H1 (cell line): ENCODE data around the gene IRAK3. TPM values are rescaled to one million over a fixed set of nuclear protein-coding genes. Genes with fewer than 3 reads are reported as not detected.

Source experiments
- CTCF ChIA-PET: fragments of 300-600 bp; sonication (Branson Sonifier 250); formaldehyde crosslinking; loops from one replicate; lab custom pipeline; 2021; ENCODE audit not compliant: partially characterized antibody; lab: Charles Lee
- POLR2A ChIA-PET: fragments of 300-600 bp; sonication (Branson Sonifier 250); formaldehyde crosslinking; loops from one replicate; lab custom pipeline; 2021; ENCODE audit warnings: inconsistent platforms; ENCODE audit not compliant: partially characterized antibody; lab: Charles Lee
- DNase-seq, 2 experiments: peaks; one replicate each; pipeline versions ENCODE4 v3.0.0 to v3.0.0-alpha.2; 2010 to 2022; ENCODE audit warnings: low spot score in 2 of 2, low read depth in 1 of 2, mixed read lengths in 1 of 2
- FAIRE-seq: peaks from 2 replicates; lab custom pipeline; 2011; peaks lifted over from hg19 to GRCh38; lab: Jason Lieb, UNC
- H2AFZ ChIP-seq: 2 replicates; pipeline ENCODE4 v1.8.1; 2012; ENCODE audit warnings: low read length, inconsistent platforms
- H2AK5ac ChIP-seq: 2 replicates; pipeline ENCODE4 v1.6.1; 2013; ENCODE audit warnings: low read depth, low read length
- H2BK120ac ChIP-seq: replicated peaks from 2 replicates; pipeline ENCODE3; 2013; ENCODE audit warnings: low read depth, low read length, inconsistent platforms
- H2BK12ac ChIP-seq: 2 replicates; pipeline ENCODE4 v1.6.1; 2013; ENCODE audit warnings: low read depth, low read length
- H2BK15ac ChIP-seq: 2 replicates; pipeline ENCODE4 v1.6.1; 2013; ENCODE audit warnings: low read length
- H2BK20ac ChIP-seq: 2 replicates; pipeline ENCODE4 v1.6.1; 2013; ENCODE audit warnings: low read length
- H2BK5ac ChIP-seq: 2 replicates; pipeline ENCODE4 v1.6.1; 2013; ENCODE audit warnings: low read depth, low read length
- H3K14ac ChIP-seq: 2 replicates; pipeline ENCODE4 v1.6.1; 2013; ENCODE audit warnings: inconsistent platforms; ENCODE audit not compliant: insufficient read length
- H3K18ac ChIP-seq: 2 replicates; pipeline ENCODE4 v1.6.1; 2013; ENCODE audit warnings: low read length; ENCODE audit errors: extremely low read depth
- H3K23ac ChIP-seq: 2 replicates; pipeline ENCODE4 v1.6.1; 2013; ENCODE audit warnings: inconsistent platforms; ENCODE audit not compliant: insufficient read length
- H3K23me2 ChIP-seq: 2 replicates; pipeline ENCODE4 v1.6.1; 2013; ENCODE audit warnings: low read depth, low read length
- H3K27ac ChIP-seq: 2 replicates; pipeline ENCODE4 v1.6.1; 2011; ENCODE audit warnings: low read depth, low read length, inconsistent platforms
- H3K27me3 ChIP-seq, 4 experiments: replicated peaks in 1 of 4; 1 replicate in 1 of 4; 2 replicates in 3 of 4; pipeline versions ENCODE4 v1.6.1 to v1.8.1; 2011 to 2013; ENCODE audit warnings: low read length in 3 of 4, mild to moderate bottlenecking in 3 of 4, inconsistent platforms in 2 of 4, mixed read lengths in 2 of 4, moderate library complexity in 1 of 4; ENCODE audit not compliant: control insufficient read depth in 3 of 4, insufficient read depth in 3 of 4; ENCODE audit errors: extremely low read depth in 1 of 4
- H3K36me3 ChIP-seq, 4 experiments: 2 replicates each; pipeline versions ENCODE4 v1.6.1 to v1.8.1; 2011 to 2013; ENCODE audit warnings: mild to moderate bottlenecking in 4 of 4, low read length in 3 of 4, moderate library complexity in 2 of 4, control low read depth in 1 of 4, inconsistent platforms in 1 of 4; ENCODE audit not compliant: insufficient read depth in 4 of 4, control insufficient read depth in 2 of 4
- H3K4ac ChIP-seq: replicated peaks from 2 replicates; pipeline ENCODE3; 2013; ENCODE audit warnings: low read length, low read depth, mixed read lengths, inconsistent platforms; ENCODE audit not compliant: insufficient read length
- H3K4me1 ChIP-seq, 4 experiments: replicated peaks in 1 of 4; 1 replicate in 1 of 4; 2 replicates in 3 of 4; pipeline versions ENCODE4 v1.6.1 to v1.8.1; 2011 to 2013; ENCODE audit warnings: low read length in 3 of 4, inconsistent platforms in 2 of 4, mixed read lengths in 1 of 4; ENCODE audit not compliant: insufficient read depth in 4 of 4, control insufficient read depth in 3 of 4
- H3K4me2 ChIP-seq, 2 experiments: 2 replicates each; pipeline versions ENCODE4 v1.6.1 to v1.8.1; 2011 to 2013; ENCODE audit warnings: low read depth in 2 of 2, low read length in 2 of 2, control low read depth in 1 of 2, inconsistent platforms in 1 of 2, mild to moderate bottlenecking in 1 of 2; ENCODE audit not compliant: insufficient read depth in 1 of 2
- H3K4me3 ChIP-seq, 4 experiments: fragments of 200-600, 300-600 bp in 1 of 4; sonication (generic), shearing (Covaris generic), sonication (Bioruptor Twin) in 1 of 4; 2 replicates each; pipeline versions ENCODE4 v1.5.1 to v1.8.1; 2011 to 2016; ENCODE audit warnings: low read length in 4 of 4, low read depth in 3 of 4, control low read depth in 2 of 4, inconsistent platforms in 2 of 4, mild to moderate bottlenecking in 2 of 4, mixed read lengths in 1 of 4, moderate library complexity in 1 of 4; ENCODE audit not compliant: insufficient read depth in 2 of 4; ENCODE audit errors: extremely low read depth in 1 of 4
- H3K56ac ChIP-seq: replicated peaks from 2 replicates; pipeline ENCODE3; 2013; ENCODE audit warnings: low read depth, mild to moderate bottlenecking, mixed read lengths, low read length, inconsistent platforms; ENCODE audit not compliant: insufficient read length
- H3K79me1 ChIP-seq: 2 replicates; pipeline ENCODE4 v1.6.1; 2013; ENCODE audit warnings: low read depth, low read length, control low read depth
- H3K79me2 ChIP-seq, 2 experiments: 2 replicates each; pipeline versions ENCODE4 v1.6.1 to v1.8.1; 2012 to 2013; ENCODE audit warnings: low read length in 2 of 2, mild to moderate bottlenecking in 2 of 2, inconsistent platforms in 1 of 2; ENCODE audit not compliant: insufficient read depth in 2 of 2, control insufficient read depth in 1 of 2
- H3K9ac ChIP-seq, 4 experiments: replicated peaks in 1 of 4; 1 replicate in 1 of 4; 2 replicates in 3 of 4; pipeline versions ENCODE4 v1.6.1 to v1.8.1; 2011 to 2013; ENCODE audit warnings: low read depth in 3 of 4, low read length in 3 of 4, control low read depth in 2 of 4, mild to moderate bottlenecking in 2 of 4, moderate library complexity in 2 of 4, inconsistent platforms in 1 of 4; ENCODE audit errors: extremely low read depth in 1 of 4
- H3K9me3 ChIP-seq, 2 experiments: 2 replicates each; pipeline versions ENCODE4 v1.6.1 to v1.8.1; 2012 to 2013; ENCODE audit warnings: mild to moderate bottlenecking in 2 of 2, moderate library complexity in 2 of 2, control low read depth in 1 of 2, inconsistent platforms in 1 of 2, low read depth in 1 of 2, low read length in 1 of 2, mixed read lengths in 1 of 2; ENCODE audit not compliant: insufficient read depth in 2 of 2
- H4K20me1 ChIP-seq, 2 experiments: replicated peaks in 1 of 2; 2 replicates each; pipeline versions ENCODE3 to v1.8.1; 2011 to 2013; ENCODE audit warnings: inconsistent platforms in 2 of 2, low read length in 2 of 2, mild to moderate bottlenecking in 1 of 2; ENCODE audit not compliant: insufficient read depth in 2 of 2, control insufficient read depth in 1 of 2
- H4K5ac ChIP-seq: 2 replicates; pipeline ENCODE4 v1.6.1; 2013; ENCODE audit warnings: low read length, low read depth, mixed read lengths, inconsistent platforms; ENCODE audit not compliant: insufficient read length
- H4K8ac ChIP-seq: 2 replicates; pipeline ENCODE4 v1.8.0; 2013; ENCODE audit warnings: mild to moderate bottlenecking, moderate library complexity, low read length, inconsistent platforms; ENCODE audit not compliant: insufficient read depth; ENCODE audit errors: extremely low read depth
- H4K91ac ChIP-seq: replicated peaks from 2 replicates; pipeline ENCODE3; 2013; ENCODE audit warnings: low read length, mixed read lengths, inconsistent platforms; ENCODE audit not compliant: insufficient read length
- CBX5 ChIP-seq: fragments of 300-800, 300-1000 bp; sonication (generic); IDR thresholded peaks from 2 replicates; pipeline ENCODE4 v1.7.1; 2016; ENCODE audit warnings: antibody characterized with exemption, low read length, low read depth
- CEBPB ChIP-seq: IDR thresholded peaks from 2 replicates; pipeline ENCODE4 v1.6.1; 2012; ENCODE audit warnings: low read depth, low read length
- CTBP2 ChIP-seq: IDR thresholded peaks from 2 replicates; pipeline ENCODE4 v1.7.0; 2011; ENCODE audit warnings: borderline replicate concordance, mild to moderate bottlenecking, moderate library complexity, mixed read lengths, low read length; ENCODE audit not compliant: insufficient read depth, insufficient read length
- GABPA ChIP-seq: IDR thresholded peaks from 2 replicates; pipeline ENCODE4 v1.6.1; 2011; ENCODE audit warnings: mild to moderate bottlenecking, low read length, moderate library complexity, borderline replicate concordance; ENCODE audit not compliant: insufficient read depth
- HDAC2 ChIP-seq, 2 experiments: fragments of 300-600 bp in 1 of 2; sonication (generic) in 1 of 2; IDR thresholded peaks; 2 replicates each; pipeline ENCODE4 v1.6.1; 2011 to 2012; ENCODE audit warnings: low read depth in 2 of 2, low read length in 2 of 2, mild to moderate bottlenecking in 2 of 2, moderate library complexity in 2 of 2, borderline replicate concordance in 1 of 2, inconsistent platforms in 1 of 2
- JUND ChIP-seq: IDR thresholded peaks from 2 replicates; pipeline ENCODE4 v1.6.1; 2011; ENCODE audit warnings: mild to moderate bottlenecking, improper control_type of control experiment, low read length
- MAFK ChIP-seq: IDR thresholded peaks from 2 replicates; pipeline ENCODE4 v1.6.1; 2012; ENCODE audit warnings: low read depth, mild to moderate bottlenecking, improper control_type of control experiment, low read length
- POU5F1 ChIP-seq: IDR thresholded peaks from 2 replicates; pipeline ENCODE4 v1.6.1; 2011; ENCODE audit warnings: low read depth, mild to moderate bottlenecking, low read length, moderate library complexity
- RAD21 ChIP-seq, 2 experiments: IDR thresholded peaks in 1 of 2; conservative IDR thresholded peaks in 1 of 2; 2 replicates each; pipeline ENCODE4 v1.6.1; 2011; ENCODE audit warnings: low read depth in 2 of 2, low read length in 2 of 2, improper control_type of control experiment in 1 of 2, inconsistent platforms in 1 of 2, mild to moderate bottlenecking in 1 of 2, moderate library complexity in 1 of 2
- SAP30 ChIP-seq: fragments of 300-600 bp; sonication (generic); IDR thresholded peaks from 2 replicates; pipeline ENCODE4 v1.7.1; 2012; ENCODE audit warnings: low read length, moderate library complexity, mild to moderate bottlenecking, inconsistent platforms; ENCODE audit not compliant: insufficient read depth, insufficient replicate concordance
- SUZ12 ChIP-seq: fragments of 200-600 bp; sonication (generic); IDR thresholded peaks from 2 replicates; pipeline ENCODE4 v1.6.1; 2012; ENCODE audit warnings: mild to moderate bottlenecking, inconsistent platforms, low read length, moderate library complexity, mixed read lengths
- TAF7 ChIP-seq: optimal IDR thresholded peaks from 2 replicates; pipeline ENCODE3; 2011; ENCODE audit warnings: low read depth, mild to moderate bottlenecking, inconsistent platforms, low read length, moderate library complexity, borderline replicate concordance
- TEAD4 ChIP-seq: IDR thresholded peaks from 2 replicates; pipeline ENCODE4 v1.6.1; 2012; ENCODE audit warnings: low read depth, low read length, inconsistent platforms, mixed read lengths
- WGBS, 2 experiments: shearing (Covaris generic) in 1 of 2; methylation state at CpG; one replicate each; pipeline versions ENCODE4 v1.1.6 to v1.1.7; 2013 to 2015; ENCODE audit warnings: low lambda C conversion rate in 2 of 2, mixed read lengths in 2 of 2, inconsistent platforms in 1 of 2, low coverage in 1 of 2, missing lambda C conversion rate in 1 of 2; ENCODE audit not compliant: insufficient replicate concordance in 2 of 2, insufficient coverage in 1 of 2, insufficient read length in 1 of 2; ENCODE audit errors: extremely low coverage in 1 of 2, missing lambda C conversion rate in 1 of 2; 5-methylcytosine and 5-hydroxymethylcytosine counted together
- polyA plus RNA-seq, 7 experiments: library from polyadenylated mRNA; depleted of rRNA in 3 of 7; stranded (reverse) in 5 of 7; unstranded in 2 of 7; fragments of >200 nt in 5 of 7; fragments of 200-250 nt in 2 of 7; gene quantifications; 1 replicate in 5 of 7; 2 replicates in 1 of 7; 4 replicates in 1 of 7; pipeline versions ENCODE4 v1.2.1 to v1.2.3, GENCODE V29; 2011 to 2013; ENCODE audit warnings: missing spikeins in 2 of 7, mixed read lengths in 2 of 7
- total RNA-seq: library from RNA; stranded (reverse); fragmentation: NEBNext Ultra II Directional; extraction: Animal tissue kit (Norgen Biotek cat#: 25700); gene quantifications from 2 replicates; pipeline ENCODE4 v1.2.1, GENCODE V29; 2021

The IRAK3 gene
- total and polyA plus RNA-seq, 2 of the 8 experiments (the other 6 are each of a cell fraction or from before 2014, with no cell fraction given), result 0.51 to 2.2 TPM

DNA sequence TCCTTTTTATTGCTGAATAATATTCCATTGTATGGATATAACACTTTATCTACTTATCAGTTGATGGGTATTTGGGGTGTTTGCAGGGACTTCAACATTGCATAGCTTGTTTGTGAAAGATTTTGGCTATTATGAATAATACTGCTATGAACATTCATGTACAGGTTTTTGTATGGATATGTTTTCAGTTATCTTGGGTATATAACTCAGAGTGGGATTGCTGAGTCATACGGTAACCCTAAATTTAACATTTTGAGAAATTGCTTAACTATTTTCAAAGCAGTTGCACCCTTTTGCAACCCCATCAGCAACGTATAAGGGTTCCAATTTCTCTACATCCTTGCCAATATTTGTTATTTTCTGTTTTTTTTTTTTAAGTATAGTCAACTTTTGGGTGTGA is 86.0 kb downstream of the IRAK3 start:
- Histone ChIP-seq H3K9ac (no peak overlapping the region), H4K20me1 (no peaks in the 10 kb centered on the region), H3K56ac (no peak overlapping the region), H3K18ac (no peak overlapping the region), H4K5ac (no peak overlapping the region), H3K27me3 (no peaks in the 10 kb centered on the region), H3K79me1 (no peaks in the 10 kb centered on the region), H3K27ac (no peak overlapping the region), H3K23me2 (no peaks in the 10 kb centered on the region), H3K79me2 (no peaks in the 10 kb centered on the region), H2BK12ac (no peak overlapping the region), H2BK5ac (no peak overlapping the region), H3K4me1 (peaks cover 0 to 3% (median 0%) of the 10 kb centered on the region in 4 experiments; a peak in 2 of 7 replicates), H2AFZ (no peak overlapping the region), H2AK5ac (no peak overlapping the region), H3K4me3 (no peak overlapping the region), H3K9me3 (no peaks in the 10 kb centered on the region), H3K23ac (no peak overlapping the region), H4K8ac (no peak overlapping the region), H3K4ac (no peak overlapping the region), H3K36me3 (no peaks in the 10 kb centered on the region), H3K4me2 (no peak overlapping the region), H3K14ac (no peak overlapping the region), H2BK15ac (no peak overlapping the region), H2BK120ac (no peak overlapping the region), H2BK20ac (no peak overlapping the region), H4K91ac (no peak overlapping the region)
- POLR2A ChIA-PET, result no interaction called here
- no peak for FAIRE-seq
- CTCF ChIA-PET, result no interaction called here
- WGBS, 2 experiments, result 93% methylated on average over 2 of the region's 2 CpGs; no CpG with 5 or more reads in 1 of the 2 experiments
- TF ChIP-seq SUZ12, result no peak
- no peak for TF ChIP-seq CBX5
- no peak for TF ChIP-seq RAD21 (IDR thresholded peaks at IDR 0.05 in 1 of 2, conservative IDR thresholded peaks at IDR 0.05 in 1 of 2; ENCODE audit: low read depth in 2 of 2, low read length in 2 of 2)
- TF ChIP-seq CTBP2, result no peak
- TF ChIP-seq JUND, result no peak
- TF ChIP-seq SAP30, result no peak
- TF ChIP-seq TEAD4, result no peak
- TF ChIP-seq MAFK, result no peak
- TF ChIP-seq TAF7, result no peak
- TF ChIP-seq GABPA, result no peak
- no peak for TF ChIP-seq CEBPB
- no peak for TF ChIP-seq HDAC2 (IDR thresholded peaks at IDR 0.05; ENCODE audit: borderline replicate concordance in 1 of 2, low read depth in 2 of 2, low read length in 2 of 2)
- no peak for TF ChIP-seq POU5F1
- no peak for DNase-seq
